ENCODE data around the gene RAB11FIP3. TPM values are rescaled to one million over a fixed set of nuclear protein-coding genes. Genes with fewer than 3 reads are reported as not detected.
A peak's percentile ranks its signal among the peaks of the same experiment; 100 is the strongest.
"Not testable (repeated sequence)": the region's sequence is repeated elsewhere in the genome, so short reads cannot be mapped to it uniquely, and the experiment has no call there.

The RAB11FIP3 gene
- 33.8 and 39.3 TPM in 2 replicates for total RNA-seq (2014; rRNA removed; shearing (Covaris generic))

GRCh38 chr16:425082-425718, at the start of gene RAB11FIP3:
Gene RAB11FIP3 (plus strand): TSS chr16:425649. CDS start chr16:426007, 358 bp downstream.
- DNase-seq (ENCODE audit: low spot score): peak; percentile 89
- in situ Hi-C loops (cut with HindIII; ENCODE audit: low sequenced_read_pairs): no loop called here

DNA sequence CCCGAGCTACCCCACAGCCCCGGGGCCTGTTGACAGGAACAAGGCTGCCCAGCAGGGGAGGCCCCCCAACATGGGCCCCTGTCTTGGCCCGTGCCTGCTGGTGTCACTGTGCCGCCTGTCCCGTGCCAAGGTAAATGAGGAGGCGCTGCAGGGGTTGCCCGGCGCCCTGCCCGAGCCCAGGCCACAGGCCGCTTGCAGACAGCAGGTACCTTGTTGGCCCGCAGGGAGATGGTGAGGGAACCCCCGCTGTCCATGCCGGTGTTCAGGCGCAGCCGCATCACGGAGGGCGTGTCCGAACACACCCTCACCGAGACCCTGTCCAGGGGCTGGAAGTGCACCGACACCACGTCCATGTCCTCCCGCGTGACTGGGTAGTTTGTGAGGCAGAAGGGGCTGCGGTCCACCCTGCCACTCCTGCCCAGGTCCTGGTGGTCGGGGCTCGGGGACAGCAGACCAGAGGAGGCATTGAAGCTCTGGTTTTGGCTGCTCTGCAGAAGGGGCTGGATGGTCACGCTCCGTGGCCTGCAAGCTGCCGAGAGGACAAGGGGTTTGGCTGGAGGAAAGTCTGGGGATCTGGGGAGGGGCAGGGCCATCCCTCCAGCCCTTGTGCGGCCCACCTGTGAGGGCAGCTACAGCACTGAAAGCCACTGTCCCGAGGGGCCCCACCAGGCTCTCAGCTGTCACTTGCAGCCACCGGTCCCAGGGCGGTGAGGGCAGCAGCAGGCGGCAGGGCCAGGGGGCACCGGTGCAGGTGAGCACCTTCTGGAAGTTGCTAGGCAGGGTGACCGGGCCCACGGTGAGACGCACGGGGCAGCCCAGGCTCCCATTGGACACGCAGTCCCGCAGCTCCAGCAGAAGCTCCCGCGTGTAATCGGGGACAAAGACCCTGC, 49.3 kb upstream of the RAB11FIP3 start:
- in situ Hi-C loops (cut with HindIII; ENCODE audit: low sequenced_read_pairs): no loop called here
- DNase-seq (ENCODE audit: low spot score): no peak

DNA sequence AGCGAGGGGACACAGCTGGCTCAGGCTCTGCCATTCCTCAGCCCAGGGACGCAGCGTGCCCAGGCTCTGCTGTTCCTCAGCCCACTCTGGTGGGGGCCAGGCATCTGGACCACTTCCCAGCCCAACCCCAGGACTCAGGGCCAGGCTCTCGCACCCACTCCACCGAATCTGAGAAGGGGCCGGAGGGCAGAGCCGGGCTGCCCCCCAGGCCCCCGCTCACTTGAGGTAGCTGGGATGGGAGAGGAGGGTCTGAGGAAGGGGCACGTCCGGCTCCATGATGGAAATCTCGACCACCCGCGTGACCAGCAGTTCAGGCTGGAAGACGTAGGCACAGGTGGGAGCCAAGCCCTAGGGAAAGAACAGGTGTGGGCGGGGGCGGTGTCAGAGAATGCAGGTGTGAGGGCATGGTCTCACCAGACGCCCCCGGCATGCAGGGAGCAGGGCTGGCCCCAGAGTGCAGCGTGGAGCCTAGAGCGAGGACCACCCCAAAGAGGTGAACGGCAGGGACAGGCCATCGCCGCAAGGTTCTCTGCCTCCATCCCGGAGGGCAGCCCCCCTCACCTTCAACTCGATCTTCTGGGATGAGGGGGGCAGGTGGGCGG, 48.5 kb upstream of the RAB11FIP3 start:
- DNase-seq (ENCODE audit: low spot score): no peak
- in situ Hi-C loops (cut with HindIII; ENCODE audit: low sequenced_read_pairs): no loop called here

DNA sequence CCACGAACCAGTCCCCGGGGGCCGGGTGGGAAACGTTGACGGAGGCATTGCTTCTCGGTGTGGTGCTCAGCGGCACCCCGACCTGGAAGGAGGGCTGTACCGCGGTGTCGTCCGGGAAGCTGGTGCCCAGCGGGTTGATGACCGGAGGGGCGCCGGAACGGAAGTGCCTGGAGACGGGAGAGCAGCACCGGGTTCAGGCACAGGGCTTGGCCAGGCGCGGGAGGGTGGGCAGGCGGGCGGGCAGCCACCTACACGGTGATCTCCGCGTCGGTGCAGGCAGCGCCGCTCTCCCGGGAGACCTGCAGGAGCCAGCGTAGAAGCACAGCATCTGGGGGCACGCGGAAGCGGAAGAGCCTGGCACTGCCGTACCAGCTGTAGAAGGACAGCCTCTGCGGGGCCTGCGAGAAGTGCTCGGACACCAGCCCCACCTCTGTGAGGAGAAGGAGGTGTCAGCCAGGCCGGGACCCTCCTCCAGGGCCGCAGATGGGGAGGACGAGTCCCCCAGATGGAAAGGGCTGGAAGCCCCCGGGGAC, 48.0 kb upstream of the RAB11FIP3 start:
- in situ Hi-C loops (cut with HindIII; ENCODE audit: low sequenced_read_pairs): no loop called here
- DNase-seq (ENCODE audit: low spot score): no peak

- in situ Hi-C loops (cut with HindIII; ENCODE audit: low sequenced_read_pairs); DNase-seq (ENCODE audit: low spot score): not testable (repeated sequence)
Measured at GRCh38 chr16:378113-378820, 47.2 kb upstream of the RAB11FIP3 start.

- no peak for DNase-seq (ENCODE audit: low spot score)
- in situ Hi-C loops (cut with HindIII; ENCODE audit: low sequenced_read_pairs): no loop called here
Measured at GRCh38 chr16:378821-379182, 46.6 kb upstream of the RAB11FIP3 start.

DNA sequence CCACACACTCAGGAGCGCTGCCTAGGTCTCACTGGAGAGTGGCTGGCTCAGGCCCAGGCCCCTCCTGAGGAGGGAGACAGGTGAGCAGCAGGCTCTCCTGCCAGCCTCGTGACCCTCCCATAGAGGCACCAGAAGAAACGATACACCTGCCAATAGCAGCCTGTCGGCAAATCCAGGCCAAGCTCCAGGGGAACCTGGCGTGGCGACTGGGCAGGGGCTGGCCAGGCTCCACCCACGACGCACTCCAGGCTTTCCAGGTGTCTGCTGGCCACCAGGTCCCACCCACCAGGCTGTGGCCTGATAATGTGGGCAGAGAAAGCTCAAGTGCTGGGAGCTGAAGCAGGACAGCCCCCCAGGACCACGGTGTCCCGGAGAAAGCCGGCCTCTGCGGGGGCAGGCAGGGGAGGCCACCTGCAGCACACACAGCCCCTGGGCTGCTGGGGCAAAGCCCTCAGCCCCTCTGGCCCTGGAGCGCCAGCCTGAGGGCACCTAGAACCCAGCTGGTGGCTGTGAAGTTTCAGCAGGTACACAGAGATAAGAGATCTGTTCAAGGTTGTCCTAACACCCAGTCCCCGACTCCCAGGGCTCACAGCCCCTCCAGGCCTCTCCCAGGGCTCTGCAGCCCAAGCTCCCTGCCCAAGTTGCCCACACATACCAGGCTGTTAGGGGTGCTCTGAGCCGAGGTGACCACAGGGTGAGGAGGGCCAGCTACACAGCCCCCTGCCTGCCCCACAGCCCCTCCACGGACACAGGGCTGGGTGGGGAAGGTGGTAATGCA, 46.1 kb upstream of the RAB11FIP3 start:
- peak; percentile 91 for DNase-seq (ENCODE audit: low spot score)
- in situ Hi-C loops (cut with HindIII; ENCODE audit: low sequenced_read_pairs): no loop called here

DNA sequence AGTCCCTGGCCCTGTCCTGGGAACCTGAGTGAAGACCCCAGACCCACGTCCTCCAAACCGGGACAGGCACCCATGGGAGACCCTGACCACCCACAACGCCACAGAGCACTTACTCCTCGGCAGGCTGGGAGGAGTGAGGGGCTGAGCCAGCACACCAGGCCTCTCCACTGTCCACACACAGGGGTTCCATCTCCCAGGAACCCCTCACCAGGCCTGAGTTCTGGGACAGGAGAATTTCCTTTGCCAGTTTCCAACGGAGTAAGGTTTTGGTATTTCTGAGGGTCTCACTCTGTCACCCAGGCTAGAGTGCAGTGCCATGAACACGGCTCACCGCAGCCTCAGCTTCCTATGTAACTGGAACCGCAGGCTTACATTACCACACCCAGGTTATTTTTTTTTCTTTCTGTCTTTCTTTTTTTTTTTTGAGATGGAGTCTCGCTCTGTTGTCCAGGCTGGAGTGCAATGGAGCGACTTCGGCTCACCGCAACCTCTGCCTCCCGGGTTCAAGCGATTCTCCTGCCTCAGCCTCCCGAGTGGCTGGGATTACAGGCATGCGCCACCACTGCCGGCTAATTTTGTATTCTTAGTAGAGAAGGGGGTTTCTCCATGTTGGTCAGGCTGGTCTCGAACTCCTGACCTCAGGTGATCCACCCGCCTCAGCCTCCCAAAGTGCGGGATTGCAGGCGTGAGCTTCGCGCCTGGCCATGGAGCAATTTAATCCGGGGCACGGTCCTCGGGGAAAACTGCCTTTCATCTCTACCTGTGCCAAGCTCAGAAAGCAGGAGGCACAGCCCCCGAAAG, 45.3 kb upstream of the RAB11FIP3 start:
- no peak for DNase-seq (ENCODE audit: low spot score)
- in situ Hi-C loops (cut with HindIII; ENCODE audit: low sequenced_read_pairs): no loop called here

GRCh38 chr16:380762-381011, 44.8 kb upstream of the RAB11FIP3 start:
- in situ Hi-C loops (cut with HindIII; ENCODE audit: low sequenced_read_pairs): no loop called here
- no peak for DNase-seq (ENCODE audit: low spot score)

GRCh38 chr16:381012-381788, 44.2 kb upstream of the RAB11FIP3 start:
- DNase-seq (ENCODE audit: low spot score): no peak
- in situ Hi-C loops (cut with HindIII; ENCODE audit: low sequenced_read_pairs): no loop called here

DNA sequence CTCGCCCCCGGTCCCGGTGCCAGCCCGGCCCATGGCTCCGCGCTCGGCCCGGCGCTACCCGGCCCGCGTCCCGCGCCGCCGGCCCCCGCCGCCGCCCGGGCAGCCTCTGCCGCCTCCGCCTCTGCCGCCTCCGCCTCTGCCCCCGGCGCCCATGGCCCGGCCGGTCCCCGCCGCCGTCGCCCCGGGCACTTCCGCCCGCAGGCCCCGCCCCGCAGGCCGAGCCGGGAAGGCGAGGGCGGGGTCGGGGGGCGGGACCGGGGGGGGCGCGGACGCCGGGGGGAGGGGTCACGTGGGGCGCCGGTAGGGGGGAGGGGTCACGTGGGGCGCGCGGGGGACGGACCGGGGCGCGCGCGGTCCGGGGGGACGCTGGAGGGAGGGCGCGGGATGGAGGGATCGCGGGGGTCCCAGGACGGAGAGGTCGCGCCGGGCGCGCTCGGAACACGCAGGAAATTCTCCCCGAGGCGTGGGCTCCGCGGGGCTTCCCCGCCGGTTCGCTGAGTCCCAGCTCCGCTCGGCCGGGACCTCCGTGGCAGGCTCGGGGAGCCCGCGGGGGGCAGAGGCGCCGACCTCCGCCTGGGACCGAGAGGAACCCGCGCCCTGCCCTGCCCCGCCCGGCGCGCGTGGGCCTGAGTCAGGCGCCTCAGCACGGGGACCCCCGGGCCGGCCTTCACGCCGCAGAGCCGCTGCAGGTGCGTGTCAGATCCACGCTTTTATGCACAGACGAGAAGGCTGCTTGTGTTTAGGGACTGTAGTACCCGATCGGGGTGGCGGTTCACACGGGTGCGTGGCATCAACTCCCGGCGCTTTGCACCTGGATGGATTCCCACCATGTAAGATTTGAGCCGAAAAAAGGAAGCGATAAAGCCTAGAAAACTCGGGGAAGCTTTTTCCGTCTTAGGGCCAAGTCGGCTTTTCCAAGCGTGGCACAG, 43.4 kb upstream of the RAB11FIP3 start, which contains the start of gene PGAP6:
TSS of gene PGAP6 (minus strand) at position 190 of the 929 bp plus-strand sequence. CDS start at position 33, 157 bp downstream.
- DNase-seq (ENCODE audit: low spot score): peak; percentile 67
- in situ Hi-C loops (cut with HindIII; ENCODE audit: low sequenced_read_pairs): no loop called here

DNA sequence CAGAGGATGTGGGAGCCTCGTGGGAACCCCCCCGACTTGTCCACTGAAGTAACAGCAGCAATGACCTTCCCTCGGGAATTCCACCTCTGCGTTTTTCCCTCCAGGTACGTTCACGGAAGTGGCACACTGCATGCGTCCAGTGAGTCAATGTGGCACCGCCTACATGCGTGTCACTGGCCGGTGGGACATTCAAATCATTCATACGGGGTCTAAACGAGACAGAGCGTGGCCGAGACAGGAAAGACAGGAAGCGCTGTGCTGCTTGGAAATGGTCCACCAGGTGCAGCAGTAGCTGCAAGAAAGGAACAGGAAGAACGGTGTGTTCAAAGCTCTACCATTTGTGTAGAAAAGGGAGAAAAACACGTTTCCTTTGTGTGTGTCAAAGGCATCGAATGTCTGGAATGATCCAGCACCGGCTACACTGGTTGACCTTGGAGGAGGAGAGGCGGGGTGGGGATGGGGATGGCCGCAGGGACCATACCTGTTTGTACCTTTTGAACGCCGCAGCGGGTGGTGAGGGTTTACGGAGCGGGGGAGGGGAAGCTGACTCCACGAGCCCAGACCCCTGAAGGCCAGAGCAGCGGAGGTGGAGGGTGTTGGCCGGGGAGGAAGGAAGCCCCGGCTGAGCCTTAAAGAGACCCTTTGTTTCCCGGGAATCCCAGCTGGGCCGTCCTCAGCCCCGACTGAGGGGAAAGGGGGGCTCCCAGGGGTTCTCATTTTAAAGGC, 42.0 kb upstream of the RAB11FIP3 start:
- in situ Hi-C loops (cut with HindIII; ENCODE audit: low sequenced_read_pairs): no loop called here

DNA sequence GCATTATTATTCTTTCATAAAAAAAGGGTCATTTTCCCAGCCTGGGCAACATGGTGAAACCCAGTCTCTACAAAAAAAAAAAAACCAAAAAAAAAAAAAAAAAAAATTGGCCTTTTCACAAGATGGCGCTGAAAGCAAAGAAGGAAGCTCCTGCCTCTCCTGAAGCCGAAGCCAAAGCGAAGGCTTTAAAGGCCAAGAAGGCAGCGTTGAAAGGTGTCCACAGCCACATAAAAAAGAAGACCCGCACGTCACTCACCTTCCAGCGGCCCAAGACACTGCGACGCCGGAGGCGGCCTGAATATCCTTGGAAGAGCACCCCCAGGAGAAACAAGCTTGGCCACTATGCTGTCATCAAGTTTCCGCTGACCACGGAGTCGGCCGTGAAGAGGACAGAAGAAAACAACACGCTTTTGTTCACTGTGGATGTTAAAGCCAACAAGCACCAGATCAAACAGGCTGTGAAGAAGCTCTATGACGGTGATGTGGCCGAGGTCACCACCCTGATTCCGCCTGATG, 38.8 kb upstream of the RAB11FIP3 start:
- peak; percentile 63 for DNase-seq (ENCODE audit: low spot score)
- in situ Hi-C loops (cut with HindIII; ENCODE audit: low sequenced_read_pairs): no loop called here

More for the DNA sequence above, 42.0 kb upstream of the RAB11FIP3 start:
- DNase-seq (ENCODE audit: low spot score): peak; percentile 52

DNA sequence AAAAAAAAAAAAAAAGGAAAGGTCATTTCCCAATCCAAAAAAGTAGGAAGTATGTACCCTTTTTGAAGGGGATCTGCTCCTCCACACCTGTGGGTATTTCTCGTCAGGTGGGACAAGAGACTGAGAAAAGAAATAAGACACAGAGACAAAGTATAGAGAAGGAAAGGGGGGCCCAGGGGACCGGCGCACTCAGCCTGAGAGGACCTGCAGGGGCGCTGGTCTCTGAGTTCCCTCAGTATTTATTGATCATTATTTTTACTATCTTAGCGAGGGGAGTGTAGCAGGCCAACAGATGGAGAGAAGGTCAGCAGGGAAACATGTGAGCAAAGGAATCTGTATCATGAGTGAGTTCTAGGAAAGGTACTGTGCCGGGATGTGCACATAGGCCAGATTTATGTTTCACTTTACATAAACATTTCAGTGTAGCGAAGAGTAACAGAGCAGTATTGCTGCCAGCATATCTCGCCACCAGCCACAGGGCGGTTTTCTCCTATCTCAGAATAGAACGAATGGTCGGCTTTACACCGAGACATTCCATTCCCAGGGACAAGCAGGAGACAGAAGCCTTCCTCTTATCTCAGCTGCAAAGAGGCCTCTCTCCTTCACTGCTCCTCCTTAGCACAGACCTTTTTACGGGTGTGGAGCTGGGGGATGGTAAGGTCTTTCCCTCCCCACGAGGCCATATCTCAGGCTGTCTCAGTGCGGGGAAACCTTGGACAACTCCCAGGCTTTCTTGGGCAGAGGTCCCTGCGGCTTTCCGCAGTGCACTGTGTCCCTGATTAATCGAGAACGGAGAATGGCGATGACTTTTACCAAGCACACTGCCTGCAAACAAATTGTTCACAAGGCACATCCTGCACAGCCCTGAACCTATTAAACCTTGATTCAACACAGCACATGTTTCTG, 37.4 kb upstream of the RAB11FIP3 start:
- in situ Hi-C loops (cut with HindIII; ENCODE audit: low sequenced_read_pairs): not testable (repeated sequence)
- peak; percentile 70 for DNase-seq (ENCODE audit: low spot score)

Data from G401 (cell line).